OCI-LY7 (cell line): ENCODE results near the gene ELF1. TPM values are rescaled to one million over a fixed set of nuclear protein-coding genes. Genes with fewer than 3 reads are reported as not detected.
A peak's percentile ranks its signal among the peaks of the same experiment; 100 is the strongest.

Experiments
- BruUV-seq: library from RNA; stranded (reverse); fragments of 400-500 nt; replicated peaks from 2 replicates; lab custom pipeline; 2021; lab: Mats Ljungman, UMichigan
- CTCF ChIA-PET: fragments of 300-600 bp; sonication (Branson Sonifier 250); formaldehyde crosslinking; loops from one replicate; lab custom pipeline; 2022; ENCODE audit warnings: antibody characterized with exemption; ENCODE audit not compliant: unreplicated experiment; lab: Charles Lee
- POLR2A ChIA-PET: fragments of 300-600 bp; sonication (Branson Sonifier 250); formaldehyde crosslinking; loops from one replicate; lab custom pipeline; 2022; ENCODE audit warnings: antibody characterized with exemption; lab: Charles Lee
- DNase-seq: peaks from one replicate; pipeline ENCODE4 v3.0.0-alpha.2; 2015; ENCODE audit warnings: low spot score
- H2AFZ ChIP-seq: fragments of 200-600 bp; sonication (generic), shearing (Covaris generic); 2 replicates; pipeline ENCODE4 v1.6.1; 2014; ENCODE audit warnings: mild to moderate bottlenecking, antibody characterized with exemption, low read length, moderate library complexity
- H3K27ac ChIP-seq: fragments of 200-600 bp; sonication (generic); 2 replicates; pipeline ENCODE4 v1.5.1; 2014; ENCODE audit warnings: mixed run types, low read depth, mild to moderate bottlenecking, moderate library complexity, low read length, inconsistent platforms; ENCODE audit not compliant: poor library complexity, severe bottlenecking
- H3K36me3 ChIP-seq: fragments of 200-600 bp; sonication (generic); 2 replicates; pipeline ENCODE4 v1.6.1; 2014; ENCODE audit warnings: mild to moderate bottlenecking, antibody characterized with exemption, low read length, moderate library complexity, mixed read lengths; ENCODE audit not compliant: insufficient read depth
- H3K4me1 ChIP-seq: fragments of 200-600 bp; sonication (generic); 2 replicates; pipeline ENCODE4 v1.5.1; 2014; ENCODE audit warnings: mild to moderate bottlenecking, low read length; ENCODE audit not compliant: insufficient read depth, poor library complexity, severe bottlenecking
- H3K4me2 ChIP-seq: fragments of 200-600 bp; sonication (generic); 2 replicates; pipeline ENCODE4 v1.6.1; 2014; ENCODE audit warnings: mild to moderate bottlenecking, low read length
- H3K4me3 ChIP-seq: fragments of 200-600 bp; sonication (generic); 2 replicates; pipeline ENCODE4 v1.5.1; 2014; ENCODE audit warnings: mild to moderate bottlenecking, low read depth, low read length; ENCODE audit not compliant: poor library complexity, severe bottlenecking
- H3K79me2 ChIP-seq: fragments of 200-600 bp; sonication (generic); 2 replicates; pipeline ENCODE4 v1.6.1; 2016; ENCODE audit warnings: low read depth, mild to moderate bottlenecking, low read length, moderate library complexity, mixed read lengths; ENCODE audit not compliant: insufficient read depth
- H3K9me2 ChIP-seq: fragments of 200-600 bp; sonication (generic); 2 replicates; pipeline ENCODE4 v1.6.1; 2016; ENCODE audit warnings: mild to moderate bottlenecking, low read length, mixed read lengths; ENCODE audit not compliant: insufficient read depth
- H3K9me3 ChIP-seq: fragments of 200-600 bp; sonication (generic); 2 replicates; pipeline ENCODE4 v1.6.1; 2014; ENCODE audit warnings: mild to moderate bottlenecking, mixed run types, low read length, mixed read lengths
- H4K20me1 ChIP-seq: fragments of 200-600 bp; sonication (generic); 2 replicates; pipeline ENCODE4 v1.6.1; 2014; ENCODE audit warnings: mild to moderate bottlenecking, antibody characterized with exemption, low read length, moderate library complexity, mixed read lengths; ENCODE audit not compliant: insufficient read depth
- EZH2phosphoT487 ChIP-seq: fragments of 200-600 bp; sonication (generic); IDR thresholded peaks from 2 replicates; pipeline ENCODE4 v1.6.1; 2018; ENCODE audit warnings: low read depth, borderline replicate concordance, mild to moderate bottlenecking, mixed run types, antibody characterized with exemption, low read length, moderate library complexity, mixed read lengths
- intact Hi-C: fragments of 100-400 bp; cut with micrococcal nuclease; formaldehyde crosslinking; loops from one replicate; pipeline ENCODE4 v1.10.0; 2022; ENCODE audit not compliant: unreplicated experiment
- total RNA-seq, 2 experiments: library from RNA; depleted of rRNA in 1 of 2; stranded (reverse); fragments of >200 nt in 1 of 2; shearing (Covaris generic) in 1 of 2; gene quantifications; 2 replicates each; pipeline ENCODE4 v1.2.3, GENCODE V29; 2014 to 2022
- TF ChIP-seq, protein P1 (sequence below): fragments of 200-600 bp; sonication (generic); conservative IDR thresholded peaks from 2 replicates; pipeline ENCODE4 v1.5.1; 2014; ENCODE audit warnings: mild to moderate bottlenecking, antibody characterized with exemption, low read length, moderate library complexity, mixed read lengths

The ELF1 gene
- total RNA-seq, 2 experiments from 2014 or later, result 111 to 248 TPM

DNA sequence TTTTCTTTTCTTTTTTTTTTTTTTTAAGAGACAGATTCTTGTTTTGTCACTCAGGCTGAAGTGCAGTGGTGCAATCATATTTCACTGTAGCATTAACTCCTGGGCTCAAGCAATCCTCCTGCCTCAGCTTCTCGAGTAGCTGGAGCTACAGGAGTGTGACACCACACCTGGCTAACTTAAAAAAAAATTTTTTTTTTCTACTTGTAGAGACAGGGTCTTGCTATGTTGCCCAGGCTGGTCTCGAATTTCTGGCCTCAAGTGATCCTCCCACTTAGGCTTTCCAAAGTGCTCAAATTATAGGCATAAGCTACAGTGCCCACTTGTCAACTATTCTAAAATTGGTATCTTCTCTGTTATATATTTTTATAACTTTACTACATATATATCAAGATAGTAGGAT, 6.6 kb downstream of the ELF1 start:
- peaks cover 66% of the 10 kb centered on the region for H3K4me1 ChIP-seq
- H3K36me3 ChIP-seq, result peaks cover 83% of the 10 kb centered on the region
- peak overlapping the region; percentile 68 for H3K27ac ChIP-seq
- peak overlapping the region; percentile 57 for H3K4me3 ChIP-seq
- peak overlapping the region; percentile 72 for H3K4me2 ChIP-seq
- BruUV-seq, result no TSS peak
- DNase-seq, result peak; percentile 61
- H2AFZ ChIP-seq, result no peak overlapping the region
- intact Hi-C loops, result no loop called here
- H3K79me2 ChIP-seq, result peaks cover 100% of the 10 kb centered on the region
- no peak for TF ChIP-seq EZH2phosphoT487
- TF ChIP-seq, protein P1, sequence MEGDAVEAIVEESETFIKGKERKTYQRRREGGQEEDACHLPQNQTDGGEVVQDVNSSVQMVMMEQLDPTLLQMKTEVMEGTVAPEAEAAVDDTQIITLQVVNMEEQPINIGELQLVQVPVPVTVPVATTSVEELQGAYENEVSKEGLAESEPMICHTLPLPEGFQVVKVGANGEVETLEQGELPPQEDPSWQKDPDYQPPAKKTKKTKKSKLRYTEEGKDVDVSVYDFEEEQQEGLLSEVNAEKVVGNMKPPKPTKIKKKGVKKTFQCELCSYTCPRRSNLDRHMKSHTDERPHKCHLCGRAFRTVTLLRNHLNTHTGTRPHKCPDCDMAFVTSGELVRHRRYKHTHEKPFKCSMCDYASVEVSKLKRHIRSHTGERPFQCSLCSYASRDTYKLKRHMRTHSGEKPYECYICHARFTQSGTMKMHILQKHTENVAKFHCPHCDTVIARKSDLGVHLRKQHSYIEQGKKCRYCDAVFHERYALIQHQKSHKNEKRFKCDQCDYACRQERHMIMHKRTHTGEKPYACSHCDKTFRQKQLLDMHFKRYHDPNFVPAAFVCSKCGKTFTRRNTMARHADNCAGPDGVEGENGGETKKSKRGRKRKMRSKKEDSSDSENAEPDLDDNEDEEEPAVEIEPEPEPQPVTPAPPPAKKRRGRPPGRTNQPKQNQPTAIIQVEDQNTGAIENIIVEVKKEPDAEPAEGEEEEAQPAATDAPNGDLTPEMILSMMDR, result no peak
- peaks cover 23% of the 10 kb centered on the region; the same call in 1 of the 2 replicates for H4K20me1 ChIP-seq
- ChIA-PET POLR2A (interaction anchor here (0.7 to 9.1 kb wide), 12 partner anchors 9 to 77 kb away, joined by 3 to 139 read pairs (median 12); no protein-coding TSS in a partner anchor), CTCF (interaction anchor here (0.6 to 1.0 kb wide), 2 partner anchors 40 to 43 kb away, joined by 3 read pairs; no protein-coding TSS in a partner anchor)
- no peaks in the 10 kb centered on the region for H3K9me2 ChIP-seq
- H3K9me3 ChIP-seq, result no peaks in the 10 kb centered on the region

DNA sequence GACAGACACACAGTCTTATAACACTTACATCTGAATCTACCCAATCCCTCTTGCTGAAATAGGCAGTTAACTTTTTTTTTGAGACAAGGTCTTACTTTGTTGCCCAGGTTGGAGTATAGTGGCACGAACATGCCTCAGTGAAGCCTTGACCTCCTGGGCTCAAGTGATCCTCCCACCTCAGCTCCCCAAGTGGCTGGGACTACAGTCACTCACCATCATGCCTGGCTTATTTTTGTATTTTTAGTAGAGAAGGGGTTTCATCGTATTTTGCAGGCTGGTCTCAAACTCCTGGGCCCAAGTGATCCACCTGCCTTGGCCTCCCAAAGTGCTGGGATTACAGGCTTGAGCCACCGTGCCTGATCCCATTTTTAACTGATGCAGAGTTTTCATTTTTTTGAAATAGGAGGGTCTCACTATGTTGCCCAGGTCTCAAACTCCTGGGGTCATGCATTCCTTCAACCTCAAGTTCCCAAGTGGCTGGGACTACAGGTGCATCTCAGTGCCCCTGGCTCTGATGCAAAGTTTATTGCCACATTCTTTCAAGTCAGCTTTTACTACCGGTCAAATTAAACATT, 7.6 kb downstream of the ELF1 start:
- intact Hi-C loops, result no loop called here
- CTCF ChIA-PET, result interaction anchor here (0.9 kb wide), 1 partner anchor 32 kb away, joined by 3 read pairs; no protein-coding TSS in a partner anchor
- Histone ChIP-seq H4K20me1 (peaks cover 23% of the 10 kb centered on the region; the same call in 1 of the 2 replicates), H3K9me2 (no peaks in the 10 kb centered on the region), H2AFZ (no peak overlapping the region), H3K36me3 (peaks cover 81% of the 10 kb centered on the region), H3K4me3 (peak overlapping the region; percentile 57), H3K9me3 (no peaks in the 10 kb centered on the region), H3K4me1 (peaks cover 74% of the 10 kb centered on the region), H3K27ac (peak overlapping the region; percentile 68), H3K4me2 (peak overlapping the region; percentile 72), H3K79me2 (peaks cover 100% of the 10 kb centered on the region)
- POLR2A ChIA-PET, result interaction anchor here (0.7 to 9.1 kb wide), 15 partner anchors 9 to 420 kb away, joined by 3 to 139 read pairs (median 7); no protein-coding TSS in a partner anchor
- DNase-seq, result no peak
- TF ChIP-seq, protein P1, result no peak
- no peak for TF ChIP-seq EZH2phosphoT487
- no TSS peak for BruUV-seq
